ENCODE results near the gene LETM1. TPM values are rescaled to one million over a fixed set of nuclear protein-coding genes. Genes with fewer than 3 reads are reported as not detected.

The LETM1 gene
- total and polyA plus RNA-seq, 4 experiments from 2014 or later: 6.5 to 42.8 (median 25.5) TPM

GRCh38 chr4:1873776-1874175, 17.8 kb upstream of the LETM1 start:
- Histone ChIP-seq H3K9me3 (ENCODE audit: control insufficient read depth in 1 of 2, low read length in 2 of 2) (no peaks in the 10 kb centered on the region), H3K4me3 (ENCODE audit: low read length in 2 of 2) (no peak overlapping the region), H3K27me3 (ENCODE audit: insufficient read depth, low read length) (no peaks in the 10 kb centered on the region), H3K36me3 (ENCODE audit: insufficient read depth, low read length) (no peaks in the 10 kb centered on the region), H3K4me1 (ENCODE audit: insufficient read depth, low read length) (peaks cover 54% of the 10 kb centered on the region), H3K27ac (ENCODE audit: low read depth, low read length) (no peak overlapping the region)
- Mint-ChIP-seq H3K27ac (peak overlapping the region in 5 of 7 donors; percentile 51 to 96 (median 56)), H3K36me3 (peaks cover 0 to 7% of the 10 kb centered on the region in 2 donors), H3K4me3 (peak overlapping the region in 2 of 8 donors; percentile 12 to 94), H3K27me3 (peaks cover 0 to 3% of the 10 kb centered on the region in 2 donors), H3K4me1 (peaks cover 33 to 55% (median 45%) of the 10 kb centered on the region in 4 donors), H3K9me3 (peaks cover 0 to 5% (median 0%) of the 10 kb centered on the region in 8 donors)
- no peak for DNase-seq
- intact Hi-C loops (cut with micrococcal nuclease): loop anchor here (2.0 to 10.0 kb wide), 3 partner anchors 25 to 526 kb away; partner anchors contain the start of genes NELFA and UVSSA
- CTCF ChIA-PET (ENCODE audit: partially characterized antibody): interaction anchor here (1.9 to 5.3 kb wide), 2 partner anchors 26 to 181 kb away, joined by 4 to 39 read pairs; no protein-coding TSS in a partner anchor
- POLR2A ChIA-PET (ENCODE audit: partially characterized antibody): interaction anchor here (2.0 kb wide), 1 partner anchor 18 kb away, joined by 11 read pairs; the partner anchor contains the start of gene LETM1

- Mint-ChIP-seq H3K9me3 (peaks cover 0 to 5% (median 0%) of the 10 kb centered on the region in 8 donors), H3K27me3 (peaks cover 0 to 3% of the 10 kb centered on the region in 2 donors), H3K4me1 (peaks cover 28 to 50% (median 41%) of the 10 kb centered on the region in 4 donors), H3K27ac (peak overlapping the region; percentile 68 to 99 (median 96)), H3K36me3 (peaks cover 0 to 7% of the 10 kb centered on the region in 2 donors), H3K4me3 (peak overlapping the region in 7 of 8 donors; percentile 87 to 97 (median 90))
- Histone ChIP-seq H3K4me1 (ENCODE audit: insufficient read depth, low read length) (peaks cover 49% of the 10 kb centered on the region), H3K9me3 (ENCODE audit: control insufficient read depth in 1 of 2, low read length in 2 of 2) (no peaks in the 10 kb centered on the region), H3K27ac (ENCODE audit: low read depth, low read length) (peak overlapping the region; percentile 63), H3K27me3 (ENCODE audit: insufficient read depth, low read length) (no peaks in the 10 kb centered on the region), H3K4me3 (ENCODE audit: low read length in 2 of 2) (peak overlapping the region in 1 of 2 donors; percentile 84), H3K36me3 (ENCODE audit: insufficient read depth, low read length) (no peaks in the 10 kb centered on the region)
- ChIA-PET POLR2A (ENCODE audit: partially characterized antibody) (interaction anchor here (1.0 to 2.0 kb wide), 2 partner anchors 17 to 161 kb away, joined by 3 to 11 read pairs; partner anchors contain the start of genes LETM1 and SLBP), CTCF (ENCODE audit: partially characterized antibody) (interaction anchor here (0.8 to 5.3 kb wide), 4 partner anchors 14 to 180 kb away, joined by 3 to 39 read pairs (median 4); partner anchors contain the start of gene LETM1)
- DNase-seq: no peak
- intact Hi-C loops (cut with micrococcal nuclease): loop anchor here (2.0 to 10.0 kb wide), 3 partner anchors 26 to 526 kb away; partner anchors contain the start of genes NELFA and UVSSA
Observed at GRCh38 chr4:1873291-1873690, 17.3 kb upstream of the LETM1 start.

GRCh38 chr4:1872870-1873269, 16.9 kb upstream of the LETM1 start:
- H3K27ac Mint-ChIP-seq: peak overlapping the region; percentile 68 to 99 (median 96)
- Histone ChIP-seq H3K4me1 (ENCODE audit: insufficient read depth, low read length) (peaks cover 49% of the 10 kb centered on the region), H3K36me3 (ENCODE audit: insufficient read depth, low read length) (no peaks in the 10 kb centered on the region), H3K9me3 (ENCODE audit: control insufficient read depth in 1 of 2, low read length in 2 of 2) (no peaks in the 10 kb centered on the region), H3K27ac (ENCODE audit: low read depth, low read length) (peak overlapping the region; percentile 63), H3K27me3 (ENCODE audit: insufficient read depth, low read length) (no peaks in the 10 kb centered on the region), H3K4me3 (ENCODE audit: low read length in 2 of 2) (peak overlapping the region in 1 of 2 donors; percentile 84)
- ChIA-PET CTCF (ENCODE audit: partially characterized antibody) (interaction anchor here (0.8 to 5.3 kb wide), 4 partner anchors 13 to 180 kb away, joined by 3 to 39 read pairs (median 4); partner anchors contain the start of gene LETM1), POLR2A (ENCODE audit: partially characterized antibody) (interaction anchor here (0.6 to 2.0 kb wide), 4 partner anchors 12 to 161 kb away, joined by 3 to 11 read pairs (median 4); partner anchors contain the start of genes LETM1 and SLBP)
- H3K36me3 Mint-ChIP-seq: peaks cover 0 to 7% of the 10 kb centered on the region in 2 donors
- H3K4me1 Mint-ChIP-seq: peaks cover 28 to 48% (median 40%) of the 10 kb centered on the region in 4 donors
- peaks cover 0 to 3% of the 10 kb centered on the region in 2 donors for H3K27me3 Mint-ChIP-seq
- peaks cover 0 to 5% (median 0%) of the 10 kb centered on the region in 8 donors for H3K9me3 Mint-ChIP-seq
- intact Hi-C loops (cut with micrococcal nuclease): loop anchor here (2.0 to 10.0 kb wide), 3 partner anchors 26 to 526 kb away; partner anchors contain the start of genes NELFA and UVSSA
- H3K4me3 Mint-ChIP-seq: peak overlapping the region; percentile 86 to 97 (median 89)
- peak in 1 of 5 donors; percentile 14 for DNase-seq

GRCh38 chr4:1871471-1872021, 15.6 kb upstream of the LETM1 start:
- Mint-ChIP-seq H3K9me3 (peaks cover 0 to 5% (median 0%) of the 10 kb centered on the region in 8 donors), H3K36me3 (peaks cover 0 to 7% of the 10 kb centered on the region in 2 donors), H3K27ac (no peak overlapping the region), H3K4me3 (peak overlapping the region in 1 of 8 donors; percentile 68), H3K4me1 (peaks cover 21 to 39% (median 33%) of the 10 kb centered on the region in 4 donors), H3K27me3 (peaks cover 0 to 3% of the 10 kb centered on the region in 2 donors)
- peaks cover 40% of the 10 kb centered on the region for H3K4me1 ChIP-seq (ENCODE audit: insufficient read depth, low read length)
- H3K27me3 ChIP-seq (ENCODE audit: insufficient read depth, low read length): no peaks in the 10 kb centered on the region
- CTCF ChIA-PET (ENCODE audit: partially characterized antibody): no interaction called here
- POLR2A ChIA-PET (ENCODE audit: partially characterized antibody): interaction anchor here (1.6 to 2.4 kb wide), 2 partner anchors 13 to 159 kb away, joined by 16 to 81 read pairs; partner anchors contain the start of genes LETM1 and SLBP
- peak in 1 of 5 donors; percentile 53 for DNase-seq
- H3K4me3 ChIP-seq (ENCODE audit: low read length in 2 of 2): peak overlapping the region in 1 of 2 donors; percentile 84
- H3K36me3 ChIP-seq (ENCODE audit: insufficient read depth, low read length): no peaks in the 10 kb centered on the region
- peak overlapping the region; percentile 63 for H3K27ac ChIP-seq (ENCODE audit: low read depth, low read length)
- intact Hi-C loops (cut with micrococcal nuclease): loop anchor here (2.0 to 10.0 kb wide), 6 partner anchors 27 to 623 kb away; partner anchors contain the start of genes CTBP1, NELFA, SLBP and TACC3
- H3K9me3 ChIP-seq (ENCODE audit: control insufficient read depth in 1 of 2, low read length in 2 of 2): no peaks in the 10 kb centered on the region

- no peaks in the 10 kb centered on the region for H3K27me3 ChIP-seq (ENCODE audit: insufficient read depth, low read length)
- peak within 1 kb of the TSS; percentile 47 to 84 for H3K4me3 ChIP-seq (ENCODE audit: low read length in 2 of 2)
- DNase-seq: peak; percentile 84 to 89 (median 88)
- no peaks in the 10 kb centered on the region for H3K36me3 ChIP-seq (ENCODE audit: insufficient read depth, low read length)
- Mint-ChIP-seq H3K36me3 (peaks cover 0 to 7% of the 10 kb centered on the region in 2 donors), H3K4me3 (peak within 1 kb of the TSS; percentile 86 to 97 (median 89)), H3K9me3 (peaks cover 0 to 5% (median 0%) of the 10 kb centered on the region in 8 donors), H3K27me3 (peaks cover 0 to 3% of the 10 kb centered on the region in 2 donors), H3K4me1 (peaks cover 21 to 39% (median 32%) of the 10 kb centered on the region in 4 donors), H3K27ac (peak within 1 kb of the TSS; percentile 95 to 99 (median 98))
- peak within 1 kb of the TSS; percentile 91 for H3K27ac ChIP-seq (ENCODE audit: low read depth, low read length)
- intact Hi-C loops (cut with micrococcal nuclease): loop anchor here (1.0 to 10.0 kb wide), 7 partner anchors 9 to 622 kb away; partner anchors contain the start of genes CTBP1, LETM1, NELFA and SLBP
- no peaks in the 10 kb centered on the region for H3K9me3 ChIP-seq (ENCODE audit: control insufficient read depth in 1 of 2, low read length in 2 of 2)
- ChIA-PET POLR2A (ENCODE audit: partially characterized antibody) (interaction anchor here (0.6 to 2.4 kb wide), 24 partner anchors 10 to 1092 kb away, joined by 3 to 81 read pairs (median 4); partner anchors contain the start of genes CTBP1, FAM193A, FAM53A and LETM1), CTCF (ENCODE audit: partially characterized antibody) (interaction anchor here (0.6 to 1.1 kb wide), 3 partner anchors 14 to 30 kb away, joined by 3 to 4 read pairs (median 3); partner anchors contain the start of gene LETM1)
- H3K4me1 ChIP-seq (ENCODE audit: insufficient read depth, low read length): peaks cover 36% of the 10 kb centered on the region
Observed at GRCh38 chr4:1870578-1871443, 14.9 kb upstream of the LETM1 start, which contains the start of gene NSD2. NSD2 (plus strand) TSS chr4:1871393; CDS start chr4:1900655, 29,262 bp downstream.

GRCh38 chr4:1870328-1870577, 14.3 kb upstream of the LETM1 start:
- peak overlapping the region; percentile 76 to 88 (median 86) for H3K4me3 Mint-ChIP-seq
- intact Hi-C loops (cut with micrococcal nuclease): loop anchor here (1.0 to 10.0 kb wide), 7 partner anchors 8 to 621 kb away; partner anchors contain the start of genes CTBP1, LETM1, NELFA and SLBP
- peaks cover 0 to 7% of the 10 kb centered on the region in 2 donors for H3K36me3 Mint-ChIP-seq
- no peaks in the 10 kb centered on the region for H3K36me3 ChIP-seq (ENCODE audit: insufficient read depth, low read length)
- ChIA-PET CTCF (ENCODE audit: partially characterized antibody) (interaction anchor here (0.6 to 1.1 kb wide), 3 partner anchors 14 to 30 kb away, joined by 3 to 4 read pairs (median 3); partner anchors contain the start of gene LETM1), POLR2A (ENCODE audit: partially characterized antibody) (interaction anchor here (1.0 to 2.4 kb wide), 21 partner anchors 10 to 1092 kb away, joined by 3 to 81 read pairs (median 4); partner anchors contain the start of genes CTBP1, FAM193A, LETM1 and NELFA)
- peaks cover 0 to 5% (median 0%) of the 10 kb centered on the region in 8 donors for H3K9me3 Mint-ChIP-seq
- no peaks in the 10 kb centered on the region for H3K9me3 ChIP-seq (ENCODE audit: control insufficient read depth in 1 of 2, low read length in 2 of 2)
- H3K4me3 ChIP-seq (ENCODE audit: low read length in 2 of 2): peak overlapping the region in 1 of 2 donors; percentile 82
- H3K4me1 Mint-ChIP-seq: peaks cover 21 to 39% (median 32%) of the 10 kb centered on the region in 4 donors
- DNase-seq: peak; percentile 88 to 89 (median 88)
- peak overlapping the region; percentile 91 for H3K27ac ChIP-seq (ENCODE audit: low read depth, low read length)
- H3K27me3 Mint-ChIP-seq: peaks cover 0 to 3% of the 10 kb centered on the region in 2 donors
- H3K27me3 ChIP-seq (ENCODE audit: insufficient read depth, low read length): no peaks in the 10 kb centered on the region
- H3K4me1 ChIP-seq (ENCODE audit: insufficient read depth, low read length): peaks cover 36% of the 10 kb centered on the region
- H3K27ac Mint-ChIP-seq: peak overlapping the region; percentile 94 to 98 (median 95)
